Mammary epithelial cell (primary cell): ENCODE results near the gene GRIN2B.

ENCODE experiments used
- EZH2 ChIP-seq: IDR thresholded peaks from 2 replicates; pipeline ENCODE4 v1.6.1; 2012; ENCODE audit warnings: low read length, inconsistent platforms, borderline replicate concordance
- TF ChIP-seq, protein P1 (sequence below), 2 donors: IDR thresholded peaks in 1 of 2; conservative IDR thresholded peaks in 1 of 2; 2 replicates each; pipeline ENCODE4 v1.5.1; 2011 to 2012; ENCODE audit warnings: inconsistent platforms in 2 of 2, low read length in 2 of 2, mild to moderate bottlenecking in 2 of 2, control low read depth in 1 of 2, low read depth in 1 of 2; ENCODE audit not compliant: insufficient read depth in 1 of 2; ENCODE audit errors: extremely low read depth in 1 of 2

DNA sequence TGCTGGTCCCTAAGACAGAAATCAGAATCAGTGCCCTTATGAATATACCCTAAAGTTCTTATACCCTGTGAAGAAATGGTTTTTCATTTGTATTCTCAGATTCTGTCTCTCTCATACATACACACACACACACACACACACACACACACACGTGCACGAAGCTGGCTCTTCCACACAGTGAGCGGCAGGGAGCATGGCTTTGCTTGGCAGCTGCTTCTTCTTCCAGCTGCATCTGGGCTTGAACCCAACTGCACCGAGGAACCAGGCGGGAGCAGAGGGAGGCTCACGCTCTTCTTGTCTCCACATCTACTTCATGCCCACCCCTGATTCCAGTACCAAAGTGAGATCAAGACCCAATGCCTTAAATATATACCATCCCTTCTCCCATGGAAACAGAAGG is 19.4 kb downstream of the GRIN2B start:
- TF ChIP-seq, protein P1, sequence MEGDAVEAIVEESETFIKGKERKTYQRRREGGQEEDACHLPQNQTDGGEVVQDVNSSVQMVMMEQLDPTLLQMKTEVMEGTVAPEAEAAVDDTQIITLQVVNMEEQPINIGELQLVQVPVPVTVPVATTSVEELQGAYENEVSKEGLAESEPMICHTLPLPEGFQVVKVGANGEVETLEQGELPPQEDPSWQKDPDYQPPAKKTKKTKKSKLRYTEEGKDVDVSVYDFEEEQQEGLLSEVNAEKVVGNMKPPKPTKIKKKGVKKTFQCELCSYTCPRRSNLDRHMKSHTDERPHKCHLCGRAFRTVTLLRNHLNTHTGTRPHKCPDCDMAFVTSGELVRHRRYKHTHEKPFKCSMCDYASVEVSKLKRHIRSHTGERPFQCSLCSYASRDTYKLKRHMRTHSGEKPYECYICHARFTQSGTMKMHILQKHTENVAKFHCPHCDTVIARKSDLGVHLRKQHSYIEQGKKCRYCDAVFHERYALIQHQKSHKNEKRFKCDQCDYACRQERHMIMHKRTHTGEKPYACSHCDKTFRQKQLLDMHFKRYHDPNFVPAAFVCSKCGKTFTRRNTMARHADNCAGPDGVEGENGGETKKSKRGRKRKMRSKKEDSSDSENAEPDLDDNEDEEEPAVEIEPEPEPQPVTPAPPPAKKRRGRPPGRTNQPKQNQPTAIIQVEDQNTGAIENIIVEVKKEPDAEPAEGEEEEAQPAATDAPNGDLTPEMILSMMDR (conservative IDR thresholded peaks at IDR 0.05 in 1 of 2, IDR thresholded peaks at IDR 0.05 in 1 of 2; ENCODE audit: extremely low read depth in 1 of 2, insufficient read depth in 1 of 2, low read depth in 1 of 2, low read length in 2 of 2), result no peak
- TF ChIP-seq EZH2, result no peak
